ENCODE measurements around the gene TRAFD1. TPM values are rescaled to one million over a fixed set of nuclear protein-coding genes. Genes with fewer than 3 reads are reported as not detected.
"Not testable (repeated sequence)": the region's sequence is repeated elsewhere in the genome, so short reads cannot be mapped to it uniquely, and the experiment has no call there.

TRAFD1 gene
- total RNA-seq, 1 donor from 2014 or later: 29.5 TPM

DNA sequence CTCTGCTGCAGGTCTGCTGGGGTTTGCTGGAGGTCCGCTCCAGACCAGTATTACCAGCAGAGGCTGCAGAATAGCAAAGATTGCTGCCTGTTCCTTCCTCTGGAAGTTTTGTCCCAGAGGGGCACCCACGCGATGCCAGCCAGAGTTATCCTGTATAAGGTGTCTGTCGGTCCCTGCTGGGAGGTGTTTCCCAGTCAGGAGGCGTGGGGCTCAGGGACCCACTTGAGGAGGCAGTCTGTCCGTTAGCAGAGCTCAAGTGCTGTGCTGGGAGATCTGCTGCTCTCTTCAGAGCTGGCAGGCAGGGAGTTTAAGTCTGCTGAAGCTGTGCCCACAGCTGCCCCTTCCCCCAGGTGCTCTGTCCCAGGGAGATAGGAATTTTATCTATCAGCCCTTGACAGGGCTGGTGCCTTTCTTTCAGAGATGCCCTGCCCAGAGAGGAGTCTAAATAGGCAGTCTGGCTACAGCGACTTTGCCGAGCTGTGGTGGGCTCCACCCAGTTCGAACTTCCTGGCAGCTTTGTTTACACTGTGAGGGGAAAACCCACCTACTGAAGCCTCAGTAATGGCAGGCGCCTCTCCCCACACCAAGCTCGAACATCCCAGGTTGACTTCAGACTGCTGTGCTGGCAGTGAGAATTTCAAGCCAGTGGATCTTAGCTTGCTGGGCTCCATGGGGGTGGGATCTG is 33.2 kb downstream of the TRAFD1 start:
- not testable (repeated sequence) for DNase-seq (ENCODE audit: low read depth, low spot score)

DNA sequence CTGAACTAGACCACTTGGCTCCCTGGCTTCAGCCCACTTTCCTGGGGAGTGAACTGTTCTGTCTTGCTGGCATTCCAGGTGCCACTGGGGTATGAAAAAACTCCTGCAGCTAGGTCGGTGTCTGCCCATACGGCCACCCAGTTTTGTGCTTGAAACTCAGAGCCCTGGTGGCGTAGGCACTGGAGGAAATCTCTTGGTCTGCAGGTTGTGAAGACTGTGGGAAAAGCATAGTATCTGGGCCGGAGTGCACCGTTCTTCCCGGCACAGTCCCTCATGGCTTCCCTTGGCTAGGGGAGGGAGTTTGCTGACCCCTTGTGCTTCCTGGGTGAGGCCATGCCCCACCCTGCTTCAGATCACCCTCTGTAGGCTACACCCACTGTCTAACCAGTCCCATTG is 33.8 kb downstream of the TRAFD1 start:
- no peak for DNase-seq (ENCODE audit: low read depth, low spot score)

DNA sequence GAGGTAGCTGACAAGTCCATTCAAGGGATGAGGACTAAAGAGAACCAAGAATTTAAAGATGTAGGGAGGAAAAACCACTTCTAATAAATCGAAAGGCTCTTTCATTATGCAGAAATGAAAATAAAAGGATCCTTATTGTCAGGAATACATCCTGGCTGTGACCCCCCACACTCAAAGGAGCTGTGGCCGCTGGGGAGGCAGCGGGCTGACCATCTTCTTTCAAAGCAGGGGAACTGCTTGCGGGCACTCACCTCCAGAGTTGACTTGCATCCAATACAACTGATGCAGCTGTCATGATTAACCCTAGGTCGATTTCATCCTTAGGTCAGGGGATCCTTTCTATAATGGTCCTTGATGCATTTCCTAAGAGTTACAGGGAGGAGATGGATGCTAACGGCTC is 35.3 kb downstream of the TRAFD1 start:
- no peak for DNase-seq (ENCODE audit: low read depth, low spot score)

GRCh38 chr12:112161711-112162110 is 36.4 kb downstream of the TRAFD1 start:
- no peak for DNase-seq (ENCODE audit: low read depth, low spot score)

DNA sequence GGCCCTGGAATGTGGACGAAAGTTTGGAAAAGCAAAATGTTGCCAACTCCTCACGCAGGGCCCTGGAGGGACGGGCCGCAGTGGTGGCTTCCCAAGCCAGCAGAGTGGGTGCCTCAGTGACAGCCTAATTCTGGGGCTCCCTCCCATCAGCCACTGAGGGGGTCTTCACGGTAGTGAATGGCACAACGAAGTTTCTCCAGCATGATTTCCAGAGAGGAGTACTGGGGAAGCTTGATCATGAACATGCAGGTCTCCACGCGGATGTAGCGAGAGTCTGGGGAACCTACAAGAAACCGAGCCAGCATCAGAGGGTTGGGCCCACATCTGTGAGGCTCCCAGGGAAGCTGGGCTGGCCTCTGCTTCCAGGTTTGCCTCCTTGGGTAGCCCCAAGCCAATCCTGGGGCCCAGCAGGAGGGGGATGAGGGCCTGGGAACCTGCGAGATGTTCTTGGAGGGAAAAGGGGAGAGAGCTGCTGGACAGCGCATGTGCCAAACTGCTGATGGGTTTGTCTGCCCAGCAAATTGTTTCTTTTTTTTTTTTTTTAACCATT is 37.0 kb downstream of the TRAFD1 start:
- no peak for DNase-seq (ENCODE audit: low read depth, low spot score)

GRCh38 chr12:112163056-112163455 is 37.7 kb downstream of the TRAFD1 start:
- no peak for DNase-seq (ENCODE audit: low read depth, low spot score)

DNA sequence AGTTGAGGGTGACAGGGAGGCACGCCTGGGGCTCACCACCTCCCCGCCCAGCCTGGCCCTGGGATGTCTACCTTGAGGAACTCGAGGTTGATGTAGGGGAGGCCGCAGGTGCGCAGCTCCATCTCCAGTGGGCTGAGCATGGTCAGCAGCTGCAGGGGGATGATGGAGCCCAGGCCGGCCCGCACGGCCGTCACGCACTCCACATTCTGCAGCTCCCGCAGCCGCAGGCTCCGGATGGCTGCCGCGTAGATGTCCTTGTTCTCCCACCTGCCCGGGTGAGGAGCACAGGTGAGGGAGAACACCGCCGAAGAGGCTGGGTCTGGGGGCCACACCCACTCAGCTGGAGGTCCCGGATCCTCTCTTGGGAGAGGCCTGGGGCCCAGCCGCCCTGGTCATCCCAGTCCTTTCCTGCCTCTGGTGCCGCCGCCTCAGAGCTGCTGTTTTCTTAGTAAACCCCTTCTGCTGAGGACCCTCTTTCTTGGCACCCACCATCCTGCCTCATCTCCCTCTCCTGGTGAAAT is 38.2 kb downstream of the TRAFD1 start:
- no peak for DNase-seq (ENCODE audit: low read depth, low spot score)

- no peak for DNase-seq (ENCODE audit: low read depth, low spot score)
These were observed 38.8 kb downstream of the TRAFD1 start for GRCh38 chr12:112164011-112164660.

DNA sequence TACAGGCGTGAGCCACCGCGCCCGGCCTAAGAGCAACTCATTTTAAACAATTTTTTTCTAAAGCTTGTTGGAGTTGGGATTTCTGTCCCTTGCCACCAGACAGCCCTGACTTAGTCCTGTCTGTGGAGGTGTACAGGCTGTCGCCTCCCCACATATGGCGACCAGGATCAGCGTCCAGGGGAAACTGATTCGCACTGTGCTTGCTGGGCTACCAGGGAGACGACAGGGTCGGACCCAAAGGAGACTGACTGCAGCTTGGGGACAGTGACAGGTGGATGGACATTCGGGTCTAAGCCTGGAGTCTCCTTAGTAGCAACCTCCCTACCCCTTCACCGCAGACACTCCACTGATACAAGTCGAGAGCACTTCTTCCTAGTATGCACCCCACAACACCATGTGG is 40.3 kb downstream of the TRAFD1 start:
- no peak for DNase-seq (ENCODE audit: low read depth, low spot score)

DNA sequence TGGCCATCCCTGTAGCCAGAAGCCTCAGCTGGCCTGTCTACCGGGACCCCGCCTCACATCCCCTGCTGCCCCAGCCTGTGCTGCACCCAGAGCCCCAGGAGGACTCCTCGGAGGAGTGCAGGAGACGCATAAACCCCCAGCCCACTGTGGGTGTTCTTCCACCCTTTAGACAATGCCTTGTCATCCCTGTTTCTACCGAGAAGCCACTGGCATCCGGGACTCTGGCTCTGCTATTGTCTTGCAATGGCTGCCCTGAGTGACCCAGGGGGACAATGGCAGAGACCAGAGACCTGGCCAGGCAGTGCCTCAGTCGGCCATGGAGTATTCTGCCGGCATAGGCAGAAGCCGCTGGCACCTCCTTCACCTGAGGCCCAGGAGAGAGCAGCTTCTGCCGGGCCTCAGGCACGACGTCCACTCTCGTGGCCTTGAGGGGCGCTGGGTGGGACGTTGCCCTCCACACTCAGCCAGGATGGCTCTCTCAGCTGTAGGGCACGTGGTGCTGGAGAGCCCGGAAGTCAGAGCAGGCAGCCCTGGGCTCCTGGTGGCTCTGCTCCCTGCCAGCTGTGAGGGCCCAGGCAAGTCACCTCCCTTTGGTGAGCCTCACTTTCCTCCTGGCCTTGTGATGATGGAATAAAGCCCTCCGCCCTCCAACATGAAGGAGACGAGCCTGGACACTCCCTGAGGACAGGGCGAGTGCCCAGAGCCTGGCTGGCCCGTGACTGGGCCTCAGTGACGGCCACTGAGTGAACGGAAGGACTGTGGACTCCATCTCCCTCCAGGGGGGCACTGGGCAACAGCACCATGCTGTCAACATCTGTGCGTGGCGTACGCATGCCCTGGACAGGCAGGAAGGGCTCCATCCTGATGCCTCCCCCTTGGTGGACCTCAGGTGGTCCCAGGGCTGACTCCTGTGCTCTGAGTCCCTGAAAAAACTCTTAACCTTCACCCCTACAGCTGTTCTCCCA is 41.0 kb downstream of the TRAFD1 start:
- no peak for DNase-seq (ENCODE audit: low read depth, low spot score)

DNA sequence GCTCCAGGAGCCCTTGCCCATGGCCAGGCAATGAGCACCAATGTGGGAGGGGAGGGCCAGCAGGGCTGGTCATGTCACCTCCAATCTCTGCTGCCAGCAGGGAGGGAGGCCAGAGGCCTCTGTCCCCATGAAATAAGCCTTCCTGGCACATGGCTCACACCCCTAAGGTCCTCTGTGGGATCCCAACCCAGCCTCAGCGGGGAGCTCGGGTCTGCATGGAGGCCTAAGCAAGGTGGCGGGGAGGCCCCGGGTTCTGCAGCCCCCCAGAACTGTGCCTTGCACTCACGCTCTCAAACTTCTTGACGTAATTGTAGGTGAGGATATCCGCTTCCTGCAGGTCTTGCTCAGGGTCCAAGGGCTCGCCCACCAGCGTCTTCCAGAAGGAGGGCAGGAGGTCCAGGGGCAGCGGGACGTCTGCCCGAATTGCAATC is 41.7 kb downstream of the TRAFD1 start:
- DNase-seq (ENCODE audit: low read depth, low spot score): no peak

- no peak for DNase-seq (ENCODE audit: low read depth, low spot score)
These were observed 42.6 kb downstream of the TRAFD1 start for GRCh38 chr12:112167718-112168525.

DNA sequence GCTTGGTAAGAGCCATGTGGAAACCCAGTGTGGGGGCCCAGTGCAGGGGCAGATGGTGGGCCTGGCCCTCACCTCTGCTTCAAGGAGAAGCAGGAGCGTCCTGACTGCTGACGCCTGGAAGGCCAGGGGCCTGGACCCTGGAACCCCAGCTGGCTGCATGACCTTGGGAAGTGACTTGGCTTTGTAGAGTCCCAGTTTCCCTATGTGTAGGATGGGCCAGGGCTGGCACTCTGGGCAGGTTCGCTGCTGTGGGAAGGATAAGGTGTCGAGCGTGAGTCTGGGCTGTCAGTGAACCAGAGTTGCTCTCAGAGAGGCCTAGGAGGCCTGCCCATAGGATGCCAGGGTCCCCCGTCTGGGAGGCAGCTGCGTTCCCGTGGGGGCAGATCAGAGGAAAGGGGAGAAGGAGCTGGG is 43.2 kb downstream of the TRAFD1 start:
- no peak for DNase-seq (ENCODE audit: low read depth, low spot score)

- no peak for DNase-seq (ENCODE audit: low read depth, low spot score)
These were observed 44.0 kb downstream of the TRAFD1 start for GRCh38 chr12:112169161-112169872.

DNA sequence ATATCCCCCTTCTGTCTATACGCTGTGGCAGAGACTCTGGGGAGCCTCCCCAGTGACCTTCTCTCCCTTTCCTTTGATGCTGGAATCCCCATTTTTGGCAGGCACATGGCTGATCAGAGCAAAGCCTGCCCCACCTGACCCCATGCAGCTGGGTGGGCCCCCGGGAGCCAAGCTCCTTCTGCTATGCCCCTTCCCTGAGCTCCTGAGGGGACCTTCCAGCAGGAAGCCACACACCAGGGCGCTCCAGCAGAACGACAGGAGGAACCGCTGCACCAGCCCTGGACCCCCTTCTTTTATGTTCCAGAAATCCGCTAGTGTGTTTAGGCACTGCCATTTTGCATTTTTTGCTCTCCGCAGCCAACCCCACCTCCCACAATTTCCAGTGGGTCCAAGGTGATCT is 44.6 kb downstream of the TRAFD1 start:
- no peak for DNase-seq (ENCODE audit: low read depth, low spot score)

DNA sequence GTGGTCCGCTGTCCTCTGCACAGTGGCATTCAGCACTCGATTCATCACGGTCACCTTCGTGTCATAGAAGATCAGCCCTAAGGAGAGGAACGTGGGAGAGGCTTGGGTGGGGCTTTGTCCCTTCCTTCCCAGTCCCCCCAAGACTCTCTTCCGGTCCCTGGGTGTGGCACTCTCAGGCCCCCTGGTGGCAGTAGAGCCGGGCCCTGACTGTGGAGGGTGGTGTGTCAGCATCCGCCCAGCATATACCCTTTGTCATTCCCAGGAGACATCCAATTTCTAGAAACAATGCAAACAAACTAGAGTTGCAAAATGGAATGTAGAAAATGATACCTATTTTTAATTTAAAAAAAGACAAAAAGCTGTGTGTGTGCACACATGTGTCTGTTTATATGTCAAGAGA is 45.0 kb downstream of the TRAFD1 start:
- DNase-seq (ENCODE audit: low read depth, low spot score): no peak

DNA sequence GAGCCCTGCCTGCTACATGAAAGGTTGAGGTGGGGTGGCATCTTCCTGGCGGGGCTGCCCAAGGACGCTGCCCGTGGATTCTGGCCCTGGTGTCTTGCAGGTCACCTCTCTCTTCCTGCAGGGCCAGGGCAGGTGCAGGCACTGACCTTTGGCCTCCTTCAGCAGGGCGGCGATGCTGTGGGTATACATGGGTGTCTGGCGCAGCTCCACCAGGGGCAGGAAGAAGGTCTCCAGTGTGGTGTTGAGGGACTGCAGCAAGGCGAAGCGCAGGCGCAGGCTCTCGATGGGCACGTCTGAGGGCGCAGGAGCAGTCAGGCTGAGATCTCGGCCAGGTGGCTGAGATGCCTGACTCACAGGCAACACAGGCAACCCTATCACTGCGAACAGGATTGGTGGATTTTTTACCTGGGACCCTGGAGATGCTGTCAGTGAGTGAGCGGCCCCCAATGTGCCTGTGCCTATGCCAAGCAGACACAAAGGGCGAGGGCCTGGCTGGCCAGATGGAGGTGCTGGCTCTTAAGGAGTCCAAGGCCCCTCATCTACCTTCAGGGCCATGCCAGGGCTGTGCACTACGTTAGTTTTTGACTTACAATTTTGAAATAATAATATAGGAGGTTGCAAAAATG is 45.7 kb downstream of the TRAFD1 start:
- DNase-seq (ENCODE audit: low read depth, low spot score): no peak

DNA sequence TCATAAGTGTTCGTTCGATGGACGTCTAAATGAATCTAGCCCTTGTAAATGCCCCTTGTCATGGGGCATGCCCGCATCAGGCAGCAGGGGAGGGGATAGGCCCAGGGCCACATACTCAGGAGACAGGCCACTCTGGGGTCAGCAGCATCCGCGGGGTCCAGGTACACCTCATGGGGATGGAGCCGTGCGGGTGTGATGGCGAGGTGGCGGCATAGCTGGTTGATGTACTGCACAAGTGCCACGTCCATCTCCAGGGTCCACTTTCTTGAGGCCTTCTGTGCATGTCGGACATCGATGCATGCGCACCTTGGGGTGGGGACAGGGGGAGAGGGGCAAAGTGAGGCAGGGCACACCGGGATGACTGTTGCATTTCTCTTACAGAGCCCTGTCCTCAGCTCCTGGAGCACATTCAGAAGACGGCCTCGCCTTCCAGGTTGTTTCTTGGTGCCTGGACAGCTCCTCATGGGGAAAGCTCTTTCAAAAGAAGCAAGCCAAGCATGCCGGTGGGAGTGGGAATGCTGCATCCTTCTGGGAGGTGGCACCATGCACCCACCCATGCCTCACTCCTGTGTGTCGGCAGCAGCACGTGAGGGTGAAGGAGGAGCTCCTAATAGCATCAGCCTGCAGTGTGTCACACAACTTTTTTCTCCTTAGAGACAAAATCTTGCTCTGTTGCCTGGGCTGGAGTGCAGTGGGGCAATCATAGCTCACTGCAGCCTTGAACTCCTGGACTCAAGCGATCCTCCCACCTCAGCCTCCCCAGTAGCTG is 47.4 kb downstream of the TRAFD1 start:
- DNase-seq (ENCODE audit: low read depth, low spot score): no peak

Data from pulmonary artery endothelial cell (primary cell).